ENCODE data around the gene ZFYVE19.

The ZFYVE19 gene

GRCh38 chr15:40770147-40770721, 36.7 kb upstream of the ZFYVE19 start:
- Histone ChIP-seq H3K9me3 (no peaks in the 10 kb centered on the region), H3K36me3 (peaks cover 6% of the 10 kb centered on the region), H3K4me3 (ENCODE audit: low read depth, low read length) (no peak overlapping the region), H3K27me3 (no peaks in the 10 kb centered on the region), H3K4me1 (peaks cover 44% of the 10 kb centered on the region)
- no peak for DNase-seq
- no peak for TF ChIP-seq CTCF (IDR thresholded peaks at IDR 0.05; ENCODE audit: low read depth, low read length)

- no peak for TF ChIP-seq CTCF (IDR thresholded peaks at IDR 0.05; ENCODE audit: low read depth, low read length)
- Histone ChIP-seq H3K36me3 (peaks cover 16% of the 10 kb centered on the region), H3K9me3 (no peaks in the 10 kb centered on the region), H3K4me3 (ENCODE audit: low read depth, low read length) (no peak overlapping the region), H3K4me1 (peaks cover 34% of the 10 kb centered on the region), H3K27me3 (no peaks in the 10 kb centered on the region)
- DNase-seq = no peak
Measured at GRCh38 chr15:40771242-40771641, 35.6 kb upstream of the ZFYVE19 start.

GRCh38 chr15:40772014-40772413, 34.9 kb upstream of the ZFYVE19 start:
- TF ChIP-seq CTCF (IDR thresholded peaks at IDR 0.05; ENCODE audit: low read depth, low read length) = no peak
- H3K4me1 ChIP-seq = peaks cover 30% of the 10 kb centered on the region
- H3K9me3 ChIP-seq = no peaks in the 10 kb centered on the region
- H3K36me3 ChIP-seq = peaks cover 24% of the 10 kb centered on the region
- H3K4me3 ChIP-seq (ENCODE audit: low read depth, low read length) = no peak overlapping the region
- no peaks in the 10 kb centered on the region for H3K27me3 ChIP-seq
- peak; percentile 58 for DNase-seq

GRCh38 chr15:40773496-40773895, 33.4 kb upstream of the ZFYVE19 start:
- no peak for DNase-seq
- Histone ChIP-seq H3K9me3 (no peaks in the 10 kb centered on the region), H3K4me1 (peaks cover 27% of the 10 kb centered on the region), H3K4me3 (ENCODE audit: low read depth, low read length) (no peak overlapping the region), H3K36me3 (peaks cover 24% of the 10 kb centered on the region), H3K27me3 (no peaks in the 10 kb centered on the region)
- no peak for TF ChIP-seq CTCF (IDR thresholded peaks at IDR 0.05; ENCODE audit: low read depth, low read length)

- Histone ChIP-seq H3K4me1 (peaks cover 23% of the 10 kb centered on the region), H3K4me3 (ENCODE audit: low read depth, low read length) (no peak overlapping the region), H3K27me3 (no peaks in the 10 kb centered on the region), H3K36me3 (peaks cover 28% of the 10 kb centered on the region), H3K9me3 (no peaks in the 10 kb centered on the region)
- no peak for TF ChIP-seq CTCF (IDR thresholded peaks at IDR 0.05; ENCODE audit: low read depth, low read length)
- DNase-seq = no peak
Measured at GRCh38 chr15:40773902-40774301, 33.0 kb upstream of the ZFYVE19 start.

- H3K36me3 ChIP-seq = peaks cover 38% of the 10 kb centered on the region
- H3K4me1 ChIP-seq = peaks cover 12% of the 10 kb centered on the region
- H3K27me3 ChIP-seq = no peaks in the 10 kb centered on the region
- H3K4me3 ChIP-seq (ENCODE audit: low read depth, low read length) = no peak overlapping the region
- no peak for DNase-seq
- no peaks in the 10 kb centered on the region for H3K9me3 ChIP-seq
- no peak for TF ChIP-seq CTCF (IDR thresholded peaks at IDR 0.05; ENCODE audit: low read depth, low read length)
Measured at GRCh38 chr15:40775007-40775406, 31.9 kb upstream of the ZFYVE19 start.
